GM23248 (cell line): Measurements from ENCODE around the gene PRSS53.

Source experiments
- EZH2 ChIP-seq: fragments of 200-600 bp; sonication (generic); IDR thresholded peaks from 2 replicates; pipeline ENCODE4 v1.6.1; 2018; ENCODE audit warnings: antibody characterized with exemption, mild to moderate bottlenecking; ENCODE audit not compliant: insufficient read depth, poor library complexity, severe bottlenecking
- EZH2phosphoT487 ChIP-seq: fragments of 200-600 bp; sonication (generic); IDR thresholded peaks from 2 replicates; pipeline ENCODE4 v1.6.1; 2018; ENCODE audit warnings: antibody characterized with exemption, moderate library complexity, mild to moderate bottlenecking, low read depth; ENCODE audit not compliant: insufficient read depth

- TF ChIP-seq EZH2phosphoT487 (no peak), EZH2 (no peak)
Observed at GRCh38 chr16:31129568-31130335, 41.0 kb upstream of the PRSS53 start.
